Kidney glomerular epithelial cell (primary cell): ENCODE results near the gene NEDD1.

Source experiments
- DNase-seq: peaks from one replicate; lab custom pipeline; 2025; lab: John Stamatoyannopoulos, UW

Gene NEDD1

DNA sequence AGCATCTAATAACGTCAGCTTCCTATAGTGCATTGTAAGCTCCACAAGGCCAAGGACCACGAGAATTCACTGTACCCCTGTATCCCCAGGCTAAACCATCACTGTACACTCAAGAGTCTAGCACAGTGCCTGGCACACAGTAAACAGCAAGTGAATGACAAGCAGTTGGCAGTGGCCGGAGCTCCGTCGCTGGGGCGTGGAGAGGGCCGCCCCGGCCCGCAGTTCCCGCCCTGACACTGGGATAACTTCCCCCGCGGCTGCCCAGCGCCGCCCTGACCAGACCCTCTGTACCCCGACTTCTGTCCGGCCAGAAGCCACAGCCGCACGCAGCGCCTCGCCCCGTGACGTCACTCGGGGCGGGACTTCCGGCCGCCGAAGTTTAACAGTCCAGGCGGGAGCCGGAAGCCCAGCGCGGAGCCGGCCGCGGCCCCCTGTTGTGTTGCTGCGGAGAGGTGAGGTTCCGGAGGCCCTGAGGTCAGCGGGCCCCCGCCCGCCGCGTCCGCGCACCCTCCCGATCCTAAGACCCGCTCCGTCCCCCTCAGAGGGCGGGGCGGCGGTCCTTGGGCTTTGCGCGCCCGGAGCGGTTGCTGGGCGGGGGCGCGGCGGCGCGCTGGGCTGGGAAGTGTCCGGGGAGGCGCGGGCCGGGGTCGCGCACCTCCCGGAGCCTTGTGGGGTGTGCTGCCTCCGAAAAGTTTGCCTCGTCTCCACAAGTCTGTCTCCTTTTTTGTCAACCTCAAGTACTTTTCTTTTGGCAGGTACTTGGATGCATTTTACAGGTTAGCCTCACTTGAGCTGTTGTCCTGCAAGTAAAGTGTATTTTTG, at the start of gene NEDD1:
NEDD1 (plus strand) TSS at position 409 of the 822 bp plus-strand sequence. CDS start 2,503 bp downstream, outside the sequence.
- peak; percentile 48 for DNase-seq

DNA sequence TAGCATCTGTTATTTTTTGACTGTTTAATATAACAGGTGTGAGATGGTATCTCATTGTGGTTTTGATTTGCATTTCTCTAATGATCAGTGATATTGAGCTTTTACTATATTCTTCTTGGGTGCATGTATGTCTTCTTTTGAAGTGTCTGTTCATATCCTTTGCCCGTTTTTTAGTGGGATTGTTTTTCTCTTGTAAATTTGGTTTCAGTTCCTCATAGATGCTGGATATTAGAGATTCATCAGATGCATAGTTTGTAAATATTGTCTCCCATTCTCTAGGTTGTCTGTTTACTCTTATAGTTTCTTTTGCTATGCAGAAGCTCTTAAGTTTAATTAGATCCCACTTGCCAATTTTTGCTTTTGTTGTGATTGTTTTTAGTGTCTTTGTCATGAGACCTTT, 48.9 kb upstream of the NEDD1 start:
- DNase-seq, result no peak

DNA sequence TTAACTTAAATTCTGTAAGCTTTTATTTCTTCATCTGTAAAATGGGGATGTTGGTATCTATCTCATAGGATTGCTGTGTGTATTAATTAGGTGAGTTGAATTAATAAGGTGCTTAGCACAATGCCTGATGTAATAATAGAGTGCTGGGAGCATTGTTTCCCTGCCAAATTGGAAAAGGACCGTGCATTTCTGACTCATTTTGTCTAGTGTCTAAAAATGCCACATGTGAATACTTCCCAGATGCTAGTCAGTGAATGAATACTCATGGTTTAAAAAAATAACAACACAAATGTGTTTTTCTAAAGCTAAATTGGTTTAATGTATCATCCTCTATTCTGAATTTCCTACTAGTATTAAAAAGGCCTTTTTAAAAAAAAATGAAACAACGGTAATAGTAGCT, 45.4 kb upstream of the NEDD1 start:
- DNase-seq, result no peak

DNA sequence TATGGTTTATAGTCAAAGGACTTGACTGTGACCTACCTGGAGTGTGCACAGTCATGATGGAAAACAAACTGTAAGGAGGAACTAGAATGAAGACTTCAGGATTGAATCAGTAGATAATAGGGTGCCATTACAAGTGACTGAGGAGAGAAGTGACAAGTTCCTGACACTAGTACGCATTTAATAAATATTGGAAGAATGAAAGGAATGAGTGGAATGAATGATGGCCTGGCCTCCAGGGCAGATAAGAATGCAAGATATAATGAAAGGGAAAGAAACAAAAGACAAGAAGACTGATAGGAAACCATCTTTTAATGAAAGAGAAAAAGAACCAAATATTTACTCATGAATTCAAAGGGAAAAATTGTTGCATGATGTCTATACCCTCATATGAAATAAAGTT, 44.7 kb upstream of the NEDD1 start:
- DNase-seq, result no peak

GRCh38 chr12:96864335-96864734, 42.7 kb upstream of the NEDD1 start:
- no peak for DNase-seq

DNA sequence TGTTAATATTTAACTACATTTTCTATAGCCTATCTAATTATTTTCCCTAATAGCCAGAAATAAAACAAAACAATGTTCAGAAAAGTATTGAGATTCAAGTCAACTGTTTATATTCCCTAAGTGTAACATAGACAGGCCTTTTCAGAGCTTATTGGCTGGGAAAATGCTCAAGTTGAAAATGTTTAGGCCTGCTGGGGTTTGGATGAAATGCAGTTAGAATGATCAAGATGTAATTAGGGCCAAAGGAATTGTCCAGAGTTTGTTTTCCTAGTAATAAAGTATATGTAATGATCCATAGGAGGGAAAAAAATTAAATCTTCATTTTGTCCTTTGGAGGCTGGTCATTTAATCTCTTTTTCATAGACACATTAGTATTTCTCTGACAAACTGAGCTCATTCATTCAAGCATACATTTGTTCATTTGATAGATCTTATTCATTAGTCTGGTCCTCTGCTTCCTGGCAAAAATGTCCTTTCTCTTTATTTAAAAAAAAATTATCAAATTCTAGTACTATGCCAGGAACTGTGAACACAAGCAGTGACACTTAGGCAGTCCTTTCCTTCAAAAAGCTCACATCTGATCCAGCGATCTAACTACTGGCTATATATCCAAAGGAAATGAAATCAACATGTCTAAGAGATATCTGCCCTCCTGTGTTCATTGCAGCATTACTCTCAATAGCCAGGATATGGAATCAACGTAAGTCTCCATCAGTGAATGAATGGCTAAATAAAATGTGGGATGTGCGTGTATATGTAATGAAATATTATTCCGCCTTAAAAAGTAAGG, 40.1 kb upstream of the NEDD1 start:
- DNase-seq, result no peak

DNA sequence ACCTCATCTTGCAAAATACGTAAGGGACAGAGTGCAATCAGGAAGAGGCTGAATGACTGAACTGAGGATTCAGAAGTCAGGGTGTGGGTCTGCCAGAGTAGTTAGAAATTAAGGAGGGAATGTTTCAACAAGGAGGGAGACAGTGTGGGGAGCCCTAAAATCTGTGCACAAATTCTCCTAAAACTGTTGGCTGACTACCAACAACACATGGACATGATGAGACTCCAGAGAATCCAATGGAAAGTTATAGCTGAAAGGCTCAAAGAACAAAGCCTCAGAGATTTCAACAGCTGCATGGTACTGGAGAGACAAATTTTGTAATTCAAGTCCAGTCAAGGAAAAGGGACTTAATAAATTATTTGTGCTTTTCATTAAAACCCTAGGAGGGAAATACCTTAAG, 36.1 kb upstream of the NEDD1 start:
- DNase-seq, result no peak

GRCh38 chr12:96872961-96873360, 34.1 kb upstream of the NEDD1 start:
- DNase-seq, result no peak

GRCh38 chr12:96874211-96874610, 32.8 kb upstream of the NEDD1 start:
- no peak for DNase-seq

- DNase-seq, result no peak
Observed at GRCh38 chr12:96876966-96877365, 30.1 kb upstream of the NEDD1 start.

DNA sequence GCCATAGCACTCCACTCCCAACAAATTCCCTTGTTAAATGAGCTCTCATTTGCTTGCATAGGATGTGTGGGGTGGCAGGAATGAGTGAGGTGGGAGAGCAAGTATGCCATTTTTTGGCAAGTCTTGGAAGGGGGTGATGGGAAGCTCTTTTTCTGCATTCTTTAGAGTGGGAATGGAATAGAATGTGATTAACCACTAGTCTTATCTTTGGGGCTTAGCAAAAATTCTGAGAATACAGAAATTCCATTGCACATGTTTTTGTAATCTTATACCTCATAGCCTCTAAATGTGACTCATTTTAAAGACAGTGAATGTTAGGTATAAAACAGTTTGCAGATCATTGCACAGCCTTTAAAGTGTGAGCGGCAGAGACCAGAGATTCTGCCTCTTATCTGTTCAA, 28.4 kb upstream of the NEDD1 start:
- DNase-seq, result peak; percentile 13

DNA sequence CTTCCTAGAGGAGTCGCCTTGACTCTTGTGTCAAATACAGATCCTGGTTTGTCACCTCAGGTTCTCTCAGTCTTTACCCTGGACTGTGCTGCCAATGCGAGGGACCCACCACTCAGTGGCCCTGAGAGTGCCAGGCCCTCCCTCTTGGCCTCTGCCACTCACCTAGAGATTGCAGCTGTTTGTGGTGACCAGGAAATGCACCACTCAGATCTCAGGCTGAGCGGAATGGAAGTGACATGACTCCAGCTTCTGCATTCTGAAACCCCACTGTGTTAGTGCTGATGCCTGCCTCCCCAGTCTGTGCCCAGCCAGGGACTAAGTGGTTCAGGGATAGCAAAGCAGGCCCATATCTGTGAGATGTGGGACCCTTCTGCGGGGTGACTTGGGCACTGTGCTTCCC, 27.8 kb upstream of the NEDD1 start:
- no peak for DNase-seq

GRCh38 chr12:96880220-96880619, 26.8 kb upstream of the NEDD1 start:
- DNase-seq, result no peak

GRCh38 chr12:96881608-96882007, 25.4 kb upstream of the NEDD1 start:
- no peak for DNase-seq

DNA sequence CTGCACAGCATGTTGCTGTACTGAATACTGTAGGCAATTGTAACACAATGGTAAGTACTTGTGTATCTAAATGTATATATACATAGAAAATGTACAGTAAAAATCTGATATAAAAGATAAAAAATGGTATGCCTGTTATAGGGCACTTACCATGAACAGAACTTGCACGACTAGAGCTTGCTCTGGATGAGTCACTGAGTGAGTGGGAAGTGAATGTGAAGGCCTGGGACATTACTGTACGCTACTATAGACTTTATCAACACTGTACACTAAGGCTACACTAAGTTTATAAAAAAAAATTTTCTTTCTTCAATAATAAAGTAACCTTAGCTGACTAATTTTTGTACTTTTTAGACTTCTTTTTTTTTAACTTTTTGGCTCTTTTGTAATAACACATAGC, 24.2 kb upstream of the NEDD1 start:
- DNase-seq, result peak; percentile 7

DNA sequence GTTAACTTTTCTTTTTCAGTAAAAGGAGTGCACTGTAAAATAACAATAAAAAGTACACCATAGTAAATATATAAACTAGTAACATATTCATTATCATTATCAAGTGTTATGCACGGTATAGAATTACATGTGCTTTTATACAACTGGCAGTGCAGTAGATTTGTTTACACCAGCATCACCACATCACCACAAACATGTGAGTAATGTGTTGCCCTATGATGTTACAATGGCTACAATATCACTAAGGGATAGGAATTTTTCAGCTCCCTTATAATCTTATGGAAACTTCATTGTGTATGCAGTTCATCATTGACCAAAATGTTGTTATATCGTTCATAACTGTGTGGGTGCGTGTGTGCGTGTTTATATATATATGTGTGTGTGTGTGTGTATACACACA, 23.5 kb upstream of the NEDD1 start:
- DNase-seq, result no peak

DNA sequence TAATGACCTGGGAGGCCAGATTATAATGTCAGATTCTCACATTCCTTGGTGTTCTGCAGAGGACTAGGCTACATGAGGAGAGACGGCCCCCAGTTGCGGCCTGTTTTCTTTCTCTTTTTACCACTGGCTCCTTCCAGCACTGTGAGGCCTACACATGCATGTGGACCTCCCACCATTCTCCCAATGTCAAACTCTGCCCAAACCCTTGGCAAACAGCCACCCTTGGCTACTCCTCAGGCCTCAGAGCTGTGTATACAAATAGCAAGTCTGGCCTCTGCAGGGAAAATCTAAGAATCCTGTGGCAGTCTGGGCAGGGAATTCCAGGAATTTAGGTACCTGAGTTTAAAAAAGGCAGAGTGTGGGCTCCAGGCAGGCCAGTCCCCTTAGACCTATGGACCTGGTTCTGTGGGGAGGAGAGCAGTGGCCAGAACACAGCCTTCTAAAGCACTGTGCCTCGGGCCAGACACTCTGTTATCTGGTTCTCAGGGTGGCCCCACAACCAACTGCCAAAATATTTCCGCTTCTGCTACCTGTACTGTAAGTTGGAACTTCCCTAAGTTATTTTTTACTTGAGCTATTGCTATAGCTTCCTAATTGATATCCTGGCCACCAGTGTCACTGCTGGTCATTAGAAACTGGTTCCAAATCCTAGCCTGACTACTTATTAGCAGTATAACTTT, 19.9 kb upstream of the NEDD1 start:
- DNase-seq, result peak; percentile 6

- DNase-seq, result peak; percentile 83
Observed at GRCh38 chr12:96889273-96889933, 17.7 kb upstream of the NEDD1 start.

GRCh38 chr12:96890331-96890730, 16.7 kb upstream of the NEDD1 start:
- DNase-seq, result no peak

- DNase-seq, result no peak
Observed at GRCh38 chr12:96892104-96892503, 15.0 kb upstream of the NEDD1 start.

GRCh38 chr12:96897421-96897820, 9.6 kb upstream of the NEDD1 start:
- DNase-seq, result no peak

DNA sequence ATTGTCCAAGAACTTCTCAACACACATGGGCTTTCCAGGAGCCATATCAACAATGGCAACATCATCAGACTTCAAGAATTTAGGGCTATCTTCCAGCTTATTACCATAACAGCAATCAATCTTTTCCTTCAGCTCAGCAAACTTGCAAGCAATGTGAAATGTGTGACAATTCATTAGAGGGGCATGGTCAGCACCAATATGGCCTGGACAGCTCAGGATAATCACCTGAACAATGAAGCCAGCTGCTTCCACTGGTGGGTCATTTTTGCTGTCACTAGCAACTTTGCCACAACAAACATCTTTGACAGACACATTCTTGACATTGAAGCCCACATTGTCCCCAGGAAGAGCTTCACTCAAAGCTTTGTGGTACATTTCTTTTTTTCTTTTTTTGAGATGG, 5.9 kb upstream of the NEDD1 start:
- DNase-seq, result no peak
